Muscle layer of colon (tissue), 2 donors: ENCODE measurements around the gene VDAC1.

Source experiments
- H3K27ac ChIP-seq: one replicate; pipeline ENCODE4 v1.7.0; 2013; ENCODE audit warnings: low read depth, mild to moderate bottlenecking, low read length, moderate library complexity
- H3K27me3 ChIP-seq, 2 donors: one replicate each; pipeline ENCODE4 v1.7.0; 2013; ENCODE audit warnings: low read length in 2 of 2, mild to moderate bottlenecking in 2 of 2; ENCODE audit not compliant: insufficient read depth in 2 of 2, control insufficient read depth in 1 of 2
- H3K36me3 ChIP-seq: one replicate; pipeline ENCODE4 v1.7.0; 2013; ENCODE audit warnings: mild to moderate bottlenecking, low read length; ENCODE audit not compliant: insufficient read depth
- H3K4me1 ChIP-seq: one replicate; pipeline ENCODE4 v1.7.0; 2013; ENCODE audit warnings: mild to moderate bottlenecking, low read length; ENCODE audit not compliant: insufficient read depth
- H3K4me3 ChIP-seq, 2 donors: one replicate each; pipeline ENCODE4 v1.7.0; 2013; ENCODE audit warnings: low read length in 2 of 2, low read depth in 1 of 2, mild to moderate bottlenecking in 1 of 2, moderate library complexity in 1 of 2
- H3K9ac ChIP-seq: one replicate; pipeline ENCODE4 v1.7.0; 2013; ENCODE audit warnings: low read length
- H3K9me3 ChIP-seq: one replicate; pipeline ENCODE4 v1.7.0; 2013; ENCODE audit warnings: mild to moderate bottlenecking, low read length
- donor health status: abdominal sarcoma.
- donor health status: Adenocarcinoma of cecum.

VDAC1 gene

DNA sequence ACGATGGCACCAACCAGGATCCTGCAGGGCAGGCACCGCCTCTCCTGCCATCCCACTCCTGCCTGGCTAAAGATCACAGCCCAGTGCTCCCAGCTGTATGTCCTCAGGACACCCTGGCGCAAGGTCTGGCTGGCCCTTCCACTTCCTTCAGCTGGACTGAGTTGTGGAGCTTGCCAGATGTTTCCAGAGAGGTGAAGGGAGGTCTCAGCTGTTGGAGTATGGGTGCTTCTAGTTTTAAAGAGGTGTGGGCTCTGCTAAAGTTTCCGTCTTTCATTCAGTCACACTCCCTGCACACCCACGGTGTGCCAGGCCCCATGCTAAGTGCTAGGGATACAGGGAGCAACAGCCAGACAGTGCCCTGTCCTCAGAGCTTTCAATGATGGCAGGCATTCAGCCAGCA is 70.5 kb downstream of the VDAC1 start:
- Histone ChIP-seq H3K9ac (no peak overlapping the region), H3K9me3 (no peaks in the 10 kb centered on the region), H3K4me1 (no peaks in the 10 kb centered on the region), H3K27ac (no peak overlapping the region), H3K27me3 (no peaks in the 10 kb centered on the region), H3K4me3 (no peak overlapping the region), H3K36me3 (no peaks in the 10 kb centered on the region)

DNA sequence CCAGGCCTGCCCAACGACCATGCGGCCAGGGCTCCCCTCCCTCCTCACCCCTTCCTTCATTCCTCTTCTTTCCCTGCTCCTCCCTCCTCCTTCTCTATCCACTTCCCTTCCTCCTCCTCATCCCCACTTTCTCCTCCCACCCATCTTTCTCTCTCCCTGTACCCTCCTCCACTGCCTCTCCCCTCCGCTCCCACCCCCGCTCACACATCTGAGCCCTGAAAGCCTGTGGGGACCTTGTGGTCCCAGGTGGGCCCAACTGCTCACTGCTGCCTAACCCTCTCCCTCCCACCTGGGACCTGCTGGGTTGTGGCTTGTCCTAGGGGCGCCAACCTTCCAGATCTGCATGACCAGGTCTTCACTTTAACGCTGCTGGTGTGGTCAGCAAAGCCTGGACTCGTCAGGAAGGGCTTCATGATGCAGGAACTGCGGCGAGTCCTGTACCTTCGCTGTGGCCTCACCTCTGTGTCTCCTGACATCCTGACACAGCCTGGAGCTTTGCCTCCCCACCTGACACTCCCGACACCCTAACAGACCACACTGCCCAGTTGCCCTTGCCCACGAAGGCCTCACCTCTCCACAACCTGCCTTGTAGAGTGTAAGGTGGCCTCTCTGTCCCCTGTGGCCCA is 71.0 kb downstream of the VDAC1 start:
- Histone ChIP-seq H3K36me3 (no peaks in the 10 kb centered on the region), H3K4me3 (no peak overlapping the region), H3K9me3 (no peaks in the 10 kb centered on the region), H3K27me3 (no peaks in the 10 kb centered on the region), H3K4me1 (no peaks in the 10 kb centered on the region), H3K27ac (no peak overlapping the region), H3K9ac (no peak overlapping the region)

DNA sequence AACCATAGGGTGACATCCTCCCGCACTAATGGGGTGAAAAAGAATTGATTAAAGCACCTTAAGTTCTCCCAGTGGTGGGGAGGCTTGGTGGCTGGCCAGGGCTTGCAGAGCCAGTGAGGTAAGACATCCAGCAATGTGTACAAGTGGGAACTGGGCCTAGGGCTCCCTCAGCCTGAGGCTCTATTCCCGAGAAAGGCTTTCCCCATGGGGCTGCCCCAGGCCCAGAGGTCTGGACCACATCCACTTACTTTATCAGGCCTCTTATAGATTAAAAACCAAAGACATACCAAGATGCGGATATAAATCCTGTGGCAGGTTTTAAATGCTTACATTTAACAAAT is 71.6 kb downstream of the VDAC1 start:
- Histone ChIP-seq H3K36me3 (no peaks in the 10 kb centered on the region), H3K9me3 (no peaks in the 10 kb centered on the region), H3K4me1 (no peaks in the 10 kb centered on the region), H3K4me3 (no peak overlapping the region), H3K27me3 (no peaks in the 10 kb centered on the region), H3K27ac (no peak overlapping the region), H3K9ac (no peak overlapping the region)

DNA sequence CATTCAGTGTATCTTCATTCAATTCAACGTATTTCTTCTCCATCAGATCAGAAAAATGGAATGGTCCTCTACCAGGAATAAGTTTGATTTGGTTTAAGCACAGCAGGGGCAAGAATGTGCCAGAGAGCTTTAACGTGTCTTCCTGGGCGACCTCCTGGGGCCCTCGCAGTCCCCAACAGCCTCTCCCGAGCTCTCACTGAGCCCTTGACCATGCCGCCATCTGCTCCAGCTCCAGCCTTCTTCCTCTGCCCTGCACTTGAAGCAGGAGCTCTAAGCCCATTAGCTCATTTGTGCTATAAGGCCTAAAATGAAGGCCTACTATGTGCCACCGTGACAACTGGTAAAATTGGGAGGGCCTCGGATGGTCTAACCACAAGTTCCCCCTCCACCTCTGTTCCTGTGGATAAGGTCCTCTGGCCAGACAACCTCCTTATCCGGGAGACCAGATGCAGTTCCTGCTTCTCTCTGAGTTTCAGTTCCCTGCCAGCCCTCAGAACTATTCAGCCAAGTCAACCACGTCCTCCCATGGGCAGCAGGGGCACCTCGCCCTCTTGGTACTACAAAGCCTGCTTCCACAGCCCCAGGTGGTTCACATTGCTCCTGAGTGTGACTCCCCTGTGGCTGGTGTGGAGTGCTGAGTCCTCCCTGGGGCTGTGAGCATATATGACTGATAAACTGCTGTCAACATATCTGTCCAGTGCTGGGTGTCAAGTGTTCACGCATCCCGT is 72.2 kb downstream of the VDAC1 start:
- Histone ChIP-seq H3K36me3 (no peaks in the 10 kb centered on the region), H3K27ac (no peak overlapping the region), H3K4me3 (no peak overlapping the region), H3K9me3 (no peaks in the 10 kb centered on the region), H3K9ac (no peak overlapping the region), H3K27me3 (no peaks in the 10 kb centered on the region), H3K4me1 (no peaks in the 10 kb centered on the region)

GRCh38 chr5:133931546-133931945 is 73.2 kb downstream of the VDAC1 start:
- Histone ChIP-seq H3K27me3 (no peaks in the 10 kb centered on the region), H3K36me3 (no peaks in the 10 kb centered on the region), H3K9ac (no peak overlapping the region), H3K4me3 (no peak overlapping the region), H3K9me3 (no peaks in the 10 kb centered on the region), H3K4me1 (peaks cover 5% of the 10 kb centered on the region), H3K27ac (no peak overlapping the region)

DNA sequence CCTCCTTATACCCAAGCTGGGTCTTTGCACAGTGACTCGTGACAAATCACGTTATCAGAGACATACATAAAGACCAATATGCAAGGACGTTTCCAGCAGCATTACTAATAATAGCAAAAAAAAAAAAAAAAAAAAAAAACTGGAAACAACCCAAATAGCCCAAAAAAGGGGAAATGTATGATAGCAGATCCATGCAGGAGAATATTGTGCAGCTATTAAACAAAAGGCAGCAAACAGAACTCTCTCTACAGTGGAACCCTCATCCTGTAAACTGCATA is 74.0 kb downstream of the VDAC1 start:
- no peak overlapping the region for H3K9ac ChIP-seq
- H3K4me1 ChIP-seq = peaks cover 6% of the 10 kb centered on the region
- H3K27me3 ChIP-seq = no peaks in the 10 kb centered on the region
- H3K27ac ChIP-seq = no peak overlapping the region
- H3K36me3 ChIP-seq = no peaks in the 10 kb centered on the region
- no peaks in the 10 kb centered on the region for H3K9me3 ChIP-seq
- no peak overlapping the region for H3K4me3 ChIP-seq

DNA sequence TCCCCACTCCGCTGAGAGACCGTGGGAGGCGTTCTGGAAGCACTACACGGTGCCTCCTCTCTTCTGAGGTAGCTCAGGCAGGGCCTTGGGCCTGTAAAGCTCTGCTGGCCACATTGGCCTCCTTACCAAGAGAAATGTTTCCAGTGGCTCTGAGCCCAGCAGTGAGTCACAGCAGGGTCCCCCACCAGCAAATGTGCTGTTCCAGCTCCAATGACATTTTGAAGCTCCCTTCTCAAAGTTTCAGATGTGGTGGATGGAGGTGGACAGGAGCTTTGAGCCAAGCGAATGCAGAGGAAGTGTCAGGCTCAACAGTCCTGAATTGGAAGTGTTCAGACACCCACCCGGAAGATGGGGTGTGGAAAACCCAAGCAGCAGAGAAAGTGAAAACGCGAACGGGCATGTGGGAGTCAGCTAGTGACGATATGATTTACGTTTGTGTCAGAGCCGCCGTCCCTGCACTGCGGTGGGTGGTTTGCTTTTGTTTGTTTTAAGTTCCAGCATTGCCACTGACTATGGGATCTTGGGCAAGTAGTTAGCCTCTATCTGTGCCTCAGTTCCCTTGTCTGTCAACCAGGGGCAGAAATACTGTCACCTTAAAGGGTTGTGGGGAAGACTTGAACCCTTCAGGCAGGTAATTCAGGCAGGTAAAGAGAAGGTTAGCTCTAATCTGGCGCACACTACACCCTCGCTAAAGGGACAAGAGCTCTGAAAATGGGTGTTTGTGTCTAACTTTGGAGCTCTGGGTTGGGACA is 74.5 kb downstream of the VDAC1 start:
- H3K4me3 ChIP-seq = no peak overlapping the region
- no peak overlapping the region for H3K9ac ChIP-seq
- H3K9me3 ChIP-seq = no peaks in the 10 kb centered on the region
- peaks cover 6% of the 10 kb centered on the region for H3K4me1 ChIP-seq
- H3K36me3 ChIP-seq = no peaks in the 10 kb centered on the region
- no peaks in the 10 kb centered on the region for H3K27me3 ChIP-seq
- no peak overlapping the region for H3K27ac ChIP-seq

- Histone ChIP-seq H3K36me3 (no peaks in the 10 kb centered on the region), H3K27ac (no peak overlapping the region), H3K4me3 (no peak overlapping the region), H3K9ac (no peak overlapping the region), H3K27me3 (no peaks in the 10 kb centered on the region), H3K9me3 (no peaks in the 10 kb centered on the region), H3K4me1 (peaks cover 6% of the 10 kb centered on the region)
Observed at GRCh38 chr5:133928587-133929393, 76.0 kb downstream of the VDAC1 start.

- Histone ChIP-seq H3K27me3 (no peaks in the 10 kb centered on the region), H3K27ac (no peak overlapping the region), H3K36me3 (no peaks in the 10 kb centered on the region), H3K9ac (no peak overlapping the region), H3K9me3 (no peaks in the 10 kb centered on the region), H3K4me1 (peaks cover 6% of the 10 kb centered on the region), H3K4me3 (no peak overlapping the region)
Observed at GRCh38 chr5:133927300-133928180, 77.2 kb downstream of the VDAC1 start.

GRCh38 chr5:133926489-133927299 is 78.1 kb downstream of the VDAC1 start:
- Histone ChIP-seq H3K9me3 (no peaks in the 10 kb centered on the region), H3K4me3 (no peak overlapping the region), H3K27ac (no peak overlapping the region), H3K36me3 (no peaks in the 10 kb centered on the region), H3K4me1 (peaks cover 6% of the 10 kb centered on the region), H3K27me3 (no peaks in the 10 kb centered on the region), H3K9ac (no peak overlapping the region)
